Measurements from ENCODE around the gene ZP3.
"Not testable (repeated sequence)": the region's sequence is repeated elsewhere in the genome, so short reads cannot be mapped to it uniquely, and the experiment has no call there.

ZP3 gene

GRCh38 chr7:76423666-76424412, 911 bp upstream of the ZP3 start:
- DNase-seq (ENCODE audit: insufficient read length, low spot score): no peak
- FAIRE-seq: no peak
- TF ChIP-seq POLR2A (IDR thresholded peaks at IDR 0.05; ENCODE audit: low read depth, low read length): no peak

GRCh38 chr7:76425156-76425555, 406 bp downstream of the ZP3 start:
- no peak for TF ChIP-seq POLR2A (IDR thresholded peaks at IDR 0.05; ENCODE audit: low read depth, low read length)
- FAIRE-seq (no peak), DNase-seq (ENCODE audit: insufficient read length, low spot score) (no peak)

GRCh38 chr7:76425558-76425957, 808 bp downstream of the ZP3 start:
- FAIRE-seq; DNase-seq (ENCODE audit: insufficient read length, low spot score): not testable (repeated sequence)

GRCh38 chr7:76426246-76426645, 1.5 kb downstream of the ZP3 start:
- FAIRE-seq (no peak), DNase-seq (ENCODE audit: insufficient read length, low spot score) (no peak)
- TF ChIP-seq POLR2A (IDR thresholded peaks at IDR 0.05; ENCODE audit: low read depth, low read length): no peak

- no peak for FAIRE-seq
- no peak for DNase-seq (ENCODE audit: insufficient read length, low spot score)
- TF ChIP-seq POLR2A (IDR thresholded peaks at IDR 0.05; ENCODE audit: low read depth, low read length): no peak
These were observed 2.9 kb downstream of the ZP3 start for GRCh38 chr7:76427635-76428034.

GRCh38 chr7:76428149-76428823, 3.5 kb downstream of the ZP3 start:
- DNase-seq (ENCODE audit: insufficient read length, low spot score): no peak
- TF ChIP-seq POLR2A (IDR thresholded peaks at IDR 0.05; ENCODE audit: low read depth, low read length): no peak
- FAIRE-seq: no peak

GRCh38 chr7:76428868-76429805, 4.4 kb downstream of the ZP3 start:
- no peak for TF ChIP-seq POLR2A (IDR thresholded peaks at IDR 0.05; ENCODE audit: low read depth, low read length)
- FAIRE-seq (no peak), DNase-seq (ENCODE audit: insufficient read length, low spot score) (no peak)

GRCh38 chr7:76430211-76430610, 5.5 kb downstream of the ZP3 start:
- DNase-seq (ENCODE audit: insufficient read length, low spot score) (no peak), FAIRE-seq (no peak)
- TF ChIP-seq POLR2A (IDR thresholded peaks at IDR 0.05; ENCODE audit: low read depth, low read length): no peak

- no peak for TF ChIP-seq POLR2A (IDR thresholded peaks at IDR 0.05; ENCODE audit: low read depth, low read length)
- no peak for FAIRE-seq
- no peak for DNase-seq (ENCODE audit: insufficient read length, low spot score)
These were observed 6.1 kb downstream of the ZP3 start for GRCh38 chr7:76430836-76431235.

- DNase-seq (ENCODE audit: insufficient read length, low spot score); FAIRE-seq: not testable (repeated sequence)
These were observed 13.1 kb downstream of the ZP3 start for GRCh38 chr7:76437873-76438272.

GRCh38 chr7:76439120-76439888, 14.6 kb downstream of the ZP3 start:
- DNase-seq (ENCODE audit: insufficient read length, low spot score); FAIRE-seq: not testable (repeated sequence)

- DNase-seq (ENCODE audit: insufficient read length, low spot score); FAIRE-seq: not testable (repeated sequence)
These were observed 15.7 kb downstream of the ZP3 start for GRCh38 chr7:76440404-76440803.

GRCh38 chr7:76441792-76442191, 17.0 kb downstream of the ZP3 start:
- FAIRE-seq; DNase-seq (ENCODE audit: insufficient read length, low spot score): not testable (repeated sequence)

GRCh38 chr7:76442664-76443446, 18.1 kb downstream of the ZP3 start:
- DNase-seq (ENCODE audit: insufficient read length, low spot score); FAIRE-seq: not testable (repeated sequence)

GRCh38 chr7:76443846-76444245, 19.1 kb downstream of the ZP3 start:
- not testable (repeated sequence) for FAIRE-seq; DNase-seq (ENCODE audit: insufficient read length, low spot score)

- not testable (repeated sequence) for DNase-seq (ENCODE audit: insufficient read length, low spot score)
- FAIRE-seq: peak; percentile 67
These were observed 20.8 kb downstream of the ZP3 start for GRCh38 chr7:76445577-76446008.

- FAIRE-seq; DNase-seq (ENCODE audit: insufficient read length, low spot score): not testable (repeated sequence)
These were observed 32.3 kb downstream of the ZP3 start for GRCh38 chr7:76457017-76457416.

- FAIRE-seq; DNase-seq (ENCODE audit: insufficient read length, low spot score): not testable (repeated sequence)
These were observed 33.8 kb downstream of the ZP3 start for GRCh38 chr7:76458504-76458903.
